Measurements from ENCODE around the gene GSTT2.
"Not testable (repeated sequence)": the region's sequence is repeated elsewhere in the genome, so short reads cannot be mapped to it uniquely, and the experiment has no call there.

GRCh38 chr22:23954991-23955305 lies 25.0 kb upstream of the GSTT2 start:
- not testable (repeated sequence) for TF ChIP-seq EGR1 (IDR thresholded peaks at IDR 0.05; ENCODE audit: low read depth in 2 of 2); GABPA (IDR thresholded peaks at IDR 0.05 in 1 of 2, conservative IDR thresholded peaks at IDR 0.05 in 1 of 2); SP1 (IDR thresholded peaks at IDR 0.05); CTCF (IDR thresholded peaks at IDR 0.05; ENCODE audit: low read depth, low read length, missing input control)

Data from liver (tissue), 3 donors.